ENCODE data around the gene EXTL1.
A peak's percentile ranks its signal among the peaks of the same experiment; 100 is the strongest.

EXTL1 gene

DNA sequence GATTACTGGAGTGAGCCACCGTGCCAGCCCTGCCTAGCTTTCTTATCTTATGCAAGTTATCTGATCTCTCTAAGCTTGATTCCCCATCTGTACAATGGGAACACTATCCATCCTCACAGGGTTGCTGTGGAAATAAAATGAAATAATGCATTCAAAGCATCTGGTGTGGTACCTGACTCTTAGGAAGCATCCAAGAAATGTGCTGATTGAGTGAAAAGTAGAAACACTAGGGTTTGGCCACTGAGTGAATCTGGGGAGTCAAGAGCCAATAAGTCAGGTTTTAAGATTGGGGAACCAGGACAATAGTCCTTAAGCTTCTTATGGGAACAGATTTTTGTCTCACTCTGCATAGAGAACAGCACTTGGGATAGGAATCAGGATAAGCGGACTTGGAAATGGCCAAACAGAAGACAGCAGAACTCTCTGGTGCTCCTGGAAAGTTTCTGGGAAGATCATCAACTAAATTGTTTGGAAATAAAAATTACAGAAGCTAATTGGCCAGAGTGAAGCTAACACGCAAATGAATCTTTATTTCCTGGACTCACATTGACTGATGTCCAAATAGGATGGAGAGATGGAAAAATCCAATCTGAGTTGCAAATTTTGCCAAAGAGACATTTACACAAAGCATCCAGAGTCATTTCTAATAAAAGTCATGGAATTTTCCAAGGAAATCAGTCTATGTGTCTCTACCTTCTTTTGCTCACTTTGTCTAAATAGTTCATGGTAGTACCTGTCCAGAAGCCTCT is 27.0 kb upstream of the EXTL1 start:
- H4K20me1 ChIP-seq (ENCODE audit: low read depth, low read length): no peaks in the 10 kb centered on the region
- no peaks in the 10 kb centered on the region for H3F3A ChIP-seq (ENCODE audit: insufficient read depth)
- TF ChIP-seq, protein P1, sequence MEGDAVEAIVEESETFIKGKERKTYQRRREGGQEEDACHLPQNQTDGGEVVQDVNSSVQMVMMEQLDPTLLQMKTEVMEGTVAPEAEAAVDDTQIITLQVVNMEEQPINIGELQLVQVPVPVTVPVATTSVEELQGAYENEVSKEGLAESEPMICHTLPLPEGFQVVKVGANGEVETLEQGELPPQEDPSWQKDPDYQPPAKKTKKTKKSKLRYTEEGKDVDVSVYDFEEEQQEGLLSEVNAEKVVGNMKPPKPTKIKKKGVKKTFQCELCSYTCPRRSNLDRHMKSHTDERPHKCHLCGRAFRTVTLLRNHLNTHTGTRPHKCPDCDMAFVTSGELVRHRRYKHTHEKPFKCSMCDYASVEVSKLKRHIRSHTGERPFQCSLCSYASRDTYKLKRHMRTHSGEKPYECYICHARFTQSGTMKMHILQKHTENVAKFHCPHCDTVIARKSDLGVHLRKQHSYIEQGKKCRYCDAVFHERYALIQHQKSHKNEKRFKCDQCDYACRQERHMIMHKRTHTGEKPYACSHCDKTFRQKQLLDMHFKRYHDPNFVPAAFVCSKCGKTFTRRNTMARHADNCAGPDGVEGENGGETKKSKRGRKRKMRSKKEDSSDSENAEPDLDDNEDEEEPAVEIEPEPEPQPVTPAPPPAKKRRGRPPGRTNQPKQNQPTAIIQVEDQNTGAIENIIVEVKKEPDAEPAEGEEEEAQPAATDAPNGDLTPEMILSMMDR (IDR thresholded peaks at IDR 0.05; ENCODE audit: insufficient read depth, low read length, poor library complexity, severe bottlenecking): no peak
- H3K4me3 ChIP-seq (ENCODE audit: insufficient read depth, low read length, poor library complexity, severe bottlenecking): no peak overlapping the region
- H3K79me2 ChIP-seq (ENCODE audit: insufficient read depth, low read length): no peaks in the 10 kb centered on the region
- no peak overlapping the region for H3K27ac ChIP-seq (ENCODE audit: low read depth, low read length)
- no peak overlapping the region for H3K4me2 ChIP-seq (ENCODE audit: low read depth, low read length, poor library complexity, severe bottlenecking)
- H3K9me2 ChIP-seq (replicated peaks; ENCODE audit: insufficient read depth, low read length): no peaks in the 10 kb centered on the region
- no peaks in the 10 kb centered on the region for H3K36me3 ChIP-seq (ENCODE audit: low read length)
- no peak overlapping the region for H3K9ac ChIP-seq (ENCODE audit: low read length)
- H3K27me3 ChIP-seq (ENCODE audit: low read length): no peaks in the 10 kb centered on the region
- no peaks in the 10 kb centered on the region for H3K9me3 ChIP-seq (ENCODE audit: insufficient read depth, low read length)
- no peak overlapping the region for H2AFZ ChIP-seq (ENCODE audit: low read depth, low read length, severe bottlenecking)

DNA sequence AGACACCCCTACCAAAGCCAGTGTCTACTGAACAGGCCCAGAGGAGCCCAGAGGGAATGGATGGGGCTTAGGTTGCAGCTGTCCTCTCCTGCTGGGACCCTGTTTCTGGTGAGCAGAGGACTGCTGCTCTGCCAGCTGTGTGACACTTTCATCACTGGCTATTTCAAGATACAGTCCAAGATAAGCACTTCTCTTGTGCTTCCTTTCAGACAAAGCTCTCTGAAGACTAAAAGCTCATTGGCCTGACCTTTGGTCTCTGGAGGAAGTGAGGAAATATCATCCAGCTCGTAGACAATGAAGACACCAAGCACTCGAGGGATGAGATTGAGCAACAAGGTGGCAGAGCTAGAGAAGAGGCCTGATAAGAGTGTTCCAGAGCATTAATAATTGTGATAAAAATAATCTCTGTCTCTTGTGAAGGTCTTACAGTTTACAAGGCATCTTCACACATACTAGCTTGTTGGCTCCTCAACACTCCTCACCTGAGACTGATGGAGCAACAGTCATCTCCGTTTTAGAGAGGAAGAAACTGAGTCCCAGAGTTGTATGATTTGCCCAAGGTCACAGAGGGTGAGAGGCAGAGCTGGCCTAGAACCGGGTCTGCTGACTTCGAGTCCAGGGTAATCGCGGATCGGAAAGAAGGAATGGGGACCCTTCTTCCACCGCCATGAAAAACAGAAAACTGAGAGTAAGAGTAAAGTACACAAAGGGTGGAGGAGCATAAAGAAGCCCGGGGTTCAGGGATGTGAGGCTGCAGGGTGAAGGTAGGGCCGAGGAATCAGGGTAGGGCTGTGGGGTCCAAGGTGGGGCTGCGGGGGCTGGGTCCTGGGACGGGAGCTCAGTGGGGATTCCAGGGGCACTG is 24.4 kb upstream of the EXTL1 start:
- H2AFZ ChIP-seq (ENCODE audit: low read depth, low read length, severe bottlenecking): peak overlapping the region; percentile 30

DNA sequence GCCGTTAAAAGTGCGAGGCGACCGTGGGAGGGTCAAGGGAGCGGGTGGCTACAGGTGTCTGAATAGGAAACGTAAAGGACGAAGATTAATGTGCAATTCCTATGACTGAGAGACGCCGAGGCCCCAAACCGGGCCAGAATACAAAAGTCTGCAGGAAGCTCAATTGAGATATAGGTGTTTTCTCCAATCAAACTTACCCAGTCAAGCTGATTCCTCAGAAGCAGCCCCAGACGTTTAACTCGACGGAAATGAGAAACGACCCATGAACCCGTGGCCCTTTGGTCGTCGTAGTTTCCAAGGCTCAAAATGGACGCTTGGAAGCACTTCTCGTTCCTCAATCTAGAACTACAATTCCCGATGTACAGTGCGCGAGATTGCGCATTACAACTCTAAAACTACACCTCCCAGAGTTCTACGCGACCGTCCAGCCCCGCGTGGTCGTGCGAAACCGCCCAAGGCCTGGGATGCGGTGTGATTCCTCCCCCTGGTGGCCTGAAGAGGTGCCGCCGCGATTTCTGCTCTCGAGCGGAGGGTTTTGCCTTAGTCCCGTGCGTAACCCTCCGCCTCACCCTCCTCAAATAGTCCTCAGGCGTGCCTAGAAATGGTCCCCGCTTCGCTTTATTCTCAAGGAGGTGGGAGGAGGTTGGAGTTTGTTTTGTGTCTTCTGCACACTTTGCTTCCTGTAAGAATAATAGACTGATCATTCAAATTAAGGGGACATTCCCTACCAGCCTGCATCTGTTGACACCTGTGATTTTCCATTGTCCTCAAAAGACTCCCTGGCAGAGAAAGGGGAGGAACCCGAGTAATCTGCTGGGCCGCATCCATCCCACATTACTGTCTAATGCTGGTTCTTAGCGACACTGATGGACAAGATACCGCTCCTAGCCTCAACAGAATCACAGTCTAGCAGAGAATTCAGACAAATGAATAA is 23.5 kb upstream of the EXTL1 start, which contains the start of gene PAFAH2:
Gene PAFAH2, minus strand, starts transcription at position 236 of the 934 bp plus-strand sequence. CDS start 7,247 bp downstream, outside the sequence.
- Histone ChIP-seq H3K36me3 (ENCODE audit: low read length) (no peaks in the 10 kb centered on the region), H2AFZ (ENCODE audit: low read depth, low read length, severe bottlenecking) (peak within 1 kb of the TSS; percentile 98), H3F3A (ENCODE audit: insufficient read depth) (no peaks in the 10 kb centered on the region), H3K27ac (ENCODE audit: low read depth, low read length) (peak within 1 kb of the TSS; percentile 49), H3K27me3 (ENCODE audit: low read length) (no peaks in the 10 kb centered on the region), H3K9me3 (ENCODE audit: insufficient read depth, low read length) (no peaks in the 10 kb centered on the region), H3K9me2 (replicated peaks; ENCODE audit: insufficient read depth, low read length) (no peaks in the 10 kb centered on the region), H4K20me1 (ENCODE audit: low read depth, low read length) (no peaks in the 10 kb centered on the region), H3K79me2 (ENCODE audit: insufficient read depth, low read length) (no peaks in the 10 kb centered on the region), H3K9ac (ENCODE audit: low read length) (peak within 1 kb of the TSS; percentile 72), H3K4me3 (ENCODE audit: insufficient read depth, low read length, poor library complexity, severe bottlenecking) (peak within 1 kb of the TSS; percentile 74), H3K4me2 (ENCODE audit: low read depth, low read length, poor library complexity, severe bottlenecking) (peak within 1 kb of the TSS; percentile 83)
- TF ChIP-seq, protein P1 (IDR thresholded peaks at IDR 0.05; ENCODE audit: insufficient read depth, low read length, poor library complexity, severe bottlenecking): peak; percentile 78
- no peak for TF ChIP-seq EZH2phosphoT487 (conservative IDR thresholded peaks at IDR 0.05; ENCODE audit: low read length)

More for the DNA sequence above, 24.4 kb upstream of the EXTL1 start:
- H3K27ac ChIP-seq (ENCODE audit: low read depth, low read length): peak overlapping the region; percentile 49
- H3K27me3 ChIP-seq (ENCODE audit: low read length): no peaks in the 10 kb centered on the region
- H3K9me3 ChIP-seq (ENCODE audit: insufficient read depth, low read length): no peaks in the 10 kb centered on the region
- no peaks in the 10 kb centered on the region for H3K79me2 ChIP-seq (ENCODE audit: insufficient read depth, low read length)
- H3K4me2 ChIP-seq (ENCODE audit: low read depth, low read length, poor library complexity, severe bottlenecking): peak overlapping the region; percentile 83
- no peaks in the 10 kb centered on the region for H3K36me3 ChIP-seq (ENCODE audit: low read length)
- peak overlapping the region; percentile 72 for H3K9ac ChIP-seq (ENCODE audit: low read length)
- no peak for TF ChIP-seq EZH2phosphoT487 (conservative IDR thresholded peaks at IDR 0.05; ENCODE audit: low read length)
- TF ChIP-seq, protein P1 (IDR thresholded peaks at IDR 0.05; ENCODE audit: insufficient read depth, low read length, poor library complexity, severe bottlenecking): no peak
- H3K4me3 ChIP-seq (ENCODE audit: insufficient read depth, low read length, poor library complexity, severe bottlenecking): peak overlapping the region; percentile 74
- H3F3A ChIP-seq (ENCODE audit: insufficient read depth): no peaks in the 10 kb centered on the region
- H4K20me1 ChIP-seq (ENCODE audit: low read depth, low read length): no peaks in the 10 kb centered on the region
- no peaks in the 10 kb centered on the region for H3K9me2 ChIP-seq (replicated peaks; ENCODE audit: insufficient read depth, low read length)

Measured in SU-DHL-6 (cell line).